Endothelial cell of umbilical vein (primary cell): ENCODE measurements around the gene LRP11. TPM values are rescaled to one million over a fixed set of nuclear protein-coding genes. Genes with fewer than 3 reads are reported as not detected.

Source experiments
- BruUV-seq: library from RNA; stranded (reverse); fragments of 400-500 nt; replicated peaks from 2 replicates; lab custom pipeline; 2021; lab: Mats Ljungman, UMichigan
- CTCF ChIA-PET: fragments of 300-600, 350-600 bp; sonication (Branson Sonifier 250); formaldehyde crosslinking; loops from one replicate; lab custom pipeline; 2021; ENCODE audit warnings: antibody characterized with exemption, inconsistent platforms; lab: Charles Lee
- POLR2A ChIA-PET: fragments of 300-600, 350-600 bp; sonication (Branson Sonifier 250); formaldehyde crosslinking; loops from one replicate; lab custom pipeline; 2021; ENCODE audit warnings: antibody characterized with exemption, inconsistent platforms; lab: Charles Lee
- DNase-seq: peaks from one replicate; pipeline ENCODE4 v3.0.0-alpha.2; 2011; ENCODE audit warnings: low read depth, low spot score
- FAIRE-seq: peaks from 2 replicates; lab custom pipeline; 2011; peaks lifted over from hg19 to GRCh38; lab: Jason Lieb, UNC
- H2AFZ ChIP-seq: 2 replicates; pipeline ENCODE4 v1.6.0; 2012; ENCODE audit warnings: low read depth, low read length, control low read depth, inconsistent platforms
- H3K27ac ChIP-seq: 2 replicates; pipeline ENCODE4 v1.5.1; 2011; ENCODE audit warnings: low read depth, mild to moderate bottlenecking, control low read depth, low read length, moderate library complexity; ENCODE audit not compliant: insufficient read depth
- H3K27me3 ChIP-seq, 2 experiments: 2 replicates each; pipeline versions ENCODE4 v1.6.0 to v1.6.1; 2011; ENCODE audit warnings: low read length in 2 of 2, mixed read lengths in 1 of 2; ENCODE audit not compliant: control insufficient read depth in 2 of 2, insufficient read depth in 2 of 2
- H3K36me3 ChIP-seq, 2 experiments: 2 replicates in 1 of 2; 3 replicates in 1 of 2; pipeline ENCODE4 v1.5.1; 2011; ENCODE audit warnings: low read length in 2 of 2, mild to moderate bottlenecking in 1 of 2, moderate library complexity in 1 of 2; ENCODE audit not compliant: control insufficient read depth in 2 of 2, insufficient read depth in 2 of 2; ENCODE audit errors: extremely low read depth in 1 of 2
- H3K4me1 ChIP-seq: 3 replicates; pipeline ENCODE4 v1.5.1; 2011; ENCODE audit warnings: mild to moderate bottlenecking, low read length; ENCODE audit not compliant: control insufficient read depth, insufficient read depth; ENCODE audit errors: extremely low read depth
- H3K4me2 ChIP-seq: 2 replicates; pipeline ENCODE4 v1.6.1; 2011; ENCODE audit warnings: low read length, control low read depth, mixed read lengths; ENCODE audit not compliant: insufficient read depth
- H3K4me3 ChIP-seq, 3 experiments: fragments of 200-600 bp in 1 of 3; sonication (generic), shearing (Covaris generic) in 1 of 3; replicated peaks in 1 of 3; 2 replicates each; pipeline ENCODE4 v1.5.1; 2011 to 2016; ENCODE audit warnings: control low read depth in 3 of 3, low read length in 3 of 3, mild to moderate bottlenecking in 2 of 3, inconsistent platforms in 1 of 3, low read depth in 1 of 3, moderate library complexity in 1 of 3; ENCODE audit not compliant: insufficient read depth in 1 of 3
- H3K79me2 ChIP-seq: 2 replicates; pipeline ENCODE4 v1.6.0; 2012; ENCODE audit warnings: low read length, inconsistent platforms; ENCODE audit not compliant: control insufficient read depth, insufficient read depth
- H3K9ac ChIP-seq: replicated peaks from 2 replicates; pipeline ENCODE3; 2011; ENCODE audit warnings: low read length, control low read depth; ENCODE audit not compliant: insufficient read depth; ENCODE audit errors: extremely low read depth
- H3K9me1 ChIP-seq: replicated peaks from 3 replicates; pipeline ENCODE4 v1.6.0; 2011; ENCODE audit warnings: mild to moderate bottlenecking, low read length; ENCODE audit not compliant: control insufficient read depth, insufficient read depth; ENCODE audit errors: extremely low read depth
- H3K9me3 ChIP-seq: replicated peaks from 2 replicates; pipeline ENCODE4 v1.5.1; 2012; ENCODE audit warnings: low read length, inconsistent platforms; ENCODE audit not compliant: control insufficient read depth, insufficient read depth
- H4K20me1 ChIP-seq: replicated peaks from 2 replicates; pipeline ENCODE3; 2011; ENCODE audit warnings: mild to moderate bottlenecking, low read length; ENCODE audit not compliant: control insufficient read depth, insufficient read depth; ENCODE audit errors: extremely low read depth
- EZH2 ChIP-seq: IDR thresholded peaks from 2 replicates; pipeline ENCODE4 v1.6.1; 2012; ENCODE audit warnings: borderline replicate concordance, low read depth, mild to moderate bottlenecking, moderate library complexity, low read length, inconsistent platforms; ENCODE audit not compliant: severe bottlenecking
- FOS ChIP-seq: IDR thresholded peaks from 2 replicates; pipeline ENCODE4 v1.6.1; 2011; ENCODE audit warnings: mild to moderate bottlenecking, low read length, moderate library complexity, borderline replicate concordance; ENCODE audit not compliant: insufficient read depth
- GATA2 ChIP-seq: IDR thresholded peaks from 2 replicates; pipeline ENCODE4 v1.7.0; 2011; ENCODE audit warnings: low read depth, mild to moderate bottlenecking, moderate library complexity, mixed read lengths, low read length; ENCODE audit not compliant: insufficient read length, insufficient read depth
- JUN ChIP-seq: IDR thresholded peaks from 2 replicates; pipeline ENCODE4 v1.6.1; 2011; ENCODE audit warnings: borderline replicate concordance, low read depth; ENCODE audit not compliant: insufficient read length, insufficient read depth
- MYC ChIP-seq: IDR thresholded peaks from one replicate; pipeline ENCODE4 v1.6.1; 2011; ENCODE audit warnings: mild to moderate bottlenecking, low read depth, low read length
- POLR2A ChIP-seq: IDR thresholded peaks from 2 replicates; pipeline ENCODE4 v1.6.1; 2012; ENCODE audit warnings: low read depth, mild to moderate bottlenecking, control low read depth, low read length
- POLR2AphosphoS5 ChIP-seq: IDR thresholded peaks from 2 replicates; pipeline ENCODE4 v1.6.1; 2012; ENCODE audit warnings: low read depth, mild to moderate bottlenecking, control low read depth, low read length, moderate library complexity; ENCODE audit not compliant: insufficient read depth
- dilution Hi-C: fragments of 300-500 bp; cut with MboI; formaldehyde crosslinking; loops from one replicate; pipeline ENCODE4 v1.15.0; 2019; ENCODE audit warnings: low sequenced_read_pairs; ENCODE audit not compliant: extremely low pct_ligation_motif_present
- intact Hi-C: fragments of 100-400 bp; cut with micrococcal nuclease; formaldehyde crosslinking; loops from one replicate; pipeline ENCODE4 v1.10.0; 2022
- polyA plus RNA-seq, 4 experiments: library from polyadenylated mRNA; depleted of rRNA in 3 of 4; stranded (reverse) in 3 of 4; unstranded in 1 of 4; fragments of >200 nt; gene quantifications; 2 replicates each; pipeline versions ENCODE4 v1.2.1 to v1.2.3, GENCODE V29; 2011 to 2012; ENCODE audit warnings: missing spikeins in 1 of 4
- total RNA-seq: library from RNA; stranded (reverse); gene quantifications from 2 replicates; pipeline ENCODE4 v1.2.3, GENCODE V29; 2021
- TF ChIP-seq, protein P1 (sequence below), 2 donors: IDR thresholded peaks; 1 replicate in 1 of 2; 2 replicates in 1 of 2; pipeline ENCODE4 v1.5.1; 2011; ENCODE audit warnings: low read length in 2 of 2, mild to moderate bottlenecking in 2 of 2, moderate library complexity in 2 of 2, control low read depth in 1 of 2, inconsistent platforms in 1 of 2, low read depth in 1 of 2; ENCODE audit not compliant: insufficient read depth in 1 of 2; ENCODE audit errors: extremely low read depth in 1 of 2
- TF ChIP-seq, protein P2 (sequence below): IDR thresholded peaks from 2 replicates; pipeline ENCODE4 v1.6.1; 2011; ENCODE audit not compliant: insufficient read depth, insufficient read length

LRP11 gene
- total and polyA plus RNA-seq, 2 donors (not counting 3 experiments of a cell fraction or from before 2014, with no cell fraction given): 23.1 to 59.1 TPM

DNA sequence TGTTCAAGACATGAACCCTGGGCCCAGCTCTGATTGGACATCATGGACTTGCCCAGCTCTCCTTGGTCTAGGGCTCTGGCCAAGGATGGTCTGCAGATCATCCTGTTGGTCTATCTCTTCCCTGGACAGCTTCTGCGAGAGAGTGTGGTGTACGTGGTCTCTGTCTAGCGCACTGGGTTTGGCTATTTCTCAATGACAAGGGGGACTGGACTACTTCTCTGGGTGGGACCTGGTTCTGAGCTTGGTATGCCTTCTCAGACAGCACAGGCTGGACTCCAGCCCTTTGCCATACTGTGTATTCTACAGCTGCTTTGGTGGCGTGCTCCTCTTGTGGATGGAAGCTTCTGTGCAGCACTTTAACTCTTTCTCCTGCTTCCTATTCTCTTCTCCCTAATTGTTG is 42.2 kb upstream of the LRP11 start:
- no peak overlapping the region for H3K27ac ChIP-seq
- TF ChIP-seq JUN (no peak), MYC (no peak), EZH2 (no peak), POLR2AphosphoS5 (no peak), GATA2 (no peak), POLR2A (no peak), FOS (no peak)
- TF ChIP-seq, protein P1, sequence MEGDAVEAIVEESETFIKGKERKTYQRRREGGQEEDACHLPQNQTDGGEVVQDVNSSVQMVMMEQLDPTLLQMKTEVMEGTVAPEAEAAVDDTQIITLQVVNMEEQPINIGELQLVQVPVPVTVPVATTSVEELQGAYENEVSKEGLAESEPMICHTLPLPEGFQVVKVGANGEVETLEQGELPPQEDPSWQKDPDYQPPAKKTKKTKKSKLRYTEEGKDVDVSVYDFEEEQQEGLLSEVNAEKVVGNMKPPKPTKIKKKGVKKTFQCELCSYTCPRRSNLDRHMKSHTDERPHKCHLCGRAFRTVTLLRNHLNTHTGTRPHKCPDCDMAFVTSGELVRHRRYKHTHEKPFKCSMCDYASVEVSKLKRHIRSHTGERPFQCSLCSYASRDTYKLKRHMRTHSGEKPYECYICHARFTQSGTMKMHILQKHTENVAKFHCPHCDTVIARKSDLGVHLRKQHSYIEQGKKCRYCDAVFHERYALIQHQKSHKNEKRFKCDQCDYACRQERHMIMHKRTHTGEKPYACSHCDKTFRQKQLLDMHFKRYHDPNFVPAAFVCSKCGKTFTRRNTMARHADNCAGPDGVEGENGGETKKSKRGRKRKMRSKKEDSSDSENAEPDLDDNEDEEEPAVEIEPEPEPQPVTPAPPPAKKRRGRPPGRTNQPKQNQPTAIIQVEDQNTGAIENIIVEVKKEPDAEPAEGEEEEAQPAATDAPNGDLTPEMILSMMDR (IDR thresholded peaks at IDR 0.05; ENCODE audit: extremely low read depth in 1 of 2, insufficient read depth in 1 of 2, low read depth in 1 of 2, low read length in 2 of 2): no peak
- TF ChIP-seq, protein P2, sequence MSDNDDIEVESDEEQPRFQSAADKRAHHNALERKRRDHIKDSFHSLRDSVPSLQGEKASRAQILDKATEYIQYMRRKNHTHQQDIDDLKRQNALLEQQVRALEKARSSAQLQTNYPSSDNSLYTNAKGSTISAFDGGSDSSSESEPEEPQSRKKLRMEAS: no peak
- H3K9ac ChIP-seq: no peak overlapping the region
- ChIA-PET CTCF (interaction anchor here (0.8 to 2.0 kb wide), 5 partner anchors 9 to 697 kb away, joined by 3 to 7 read pairs (median 4); no protein-coding TSS in a partner anchor), POLR2A (no interaction called here)
- intact Hi-C loops: no loop called here
- H2AFZ ChIP-seq: no peak overlapping the region
- FAIRE-seq: no peak
- no peaks in the 10 kb centered on the region for H3K9me3 ChIP-seq
- no peaks in the 10 kb centered on the region for H3K36me3 ChIP-seq
- peaks cover 4 to 15% of the 10 kb centered on the region in 2 experiments for H3K27me3 ChIP-seq
- BruUV-seq: no TSS peak
- no peak for DNase-seq
- dilution Hi-C loops: no loop called here
- H3K4me3 ChIP-seq: no peak overlapping the region
- no peaks in the 10 kb centered on the region for H3K79me2 ChIP-seq
- no peaks in the 10 kb centered on the region for H4K20me1 ChIP-seq
- H3K4me1 ChIP-seq: no peaks in the 10 kb centered on the region
- no peak overlapping the region for H3K4me2 ChIP-seq
- H3K9me1 ChIP-seq: no peaks in the 10 kb centered on the region
